SJCRH30 (cell line): ENCODE results near the gene PBXIP1. TPM values are rescaled to one million over a fixed set of nuclear protein-coding genes. Genes with fewer than 3 reads are reported as not detected.

Experiments
- total RNA-seq: library from RNA; depleted of rRNA; stranded (reverse); fragments of >200 nt; shearing (Covaris generic); gene quantifications from 2 replicates; pipeline ENCODE4 v1.2.3, GENCODE V29; 2014; rRNA removed

The PBXIP1 gene
- total RNA-seq, 1 experiment from 2014 or later: 40.2 TPM

Other genes starting within 250 kb of the PBXIP1 start
- gene KCNN3, start 85.8 kb downstream of the PBXIP1 start, total RNA-seq: 27.7 and 29.3 TPM in 2 replicates
- 4.6 and 4.9 TPM in 2 replicates for gene PMVK, start 19.4 kb downstream of the PBXIP1 start, total RNA-seq
- 29.4 and 29.8 TPM in 2 replicates for gene PYGO2, start 5.7 kb upstream of the PBXIP1 start, total RNA-seq
- gene SHC1, start 14.6 kb upstream of the PBXIP1 start, total RNA-seq: 102 and 110 TPM in 2 replicates
- gene CKS1B, start 18.6 kb upstream of the PBXIP1 start, total RNA-seq: 299 and 303 TPM in 2 replicates
- 25.6 and 28.0 TPM in 2 replicates for gene FLAD1, start 27.2 kb upstream of the PBXIP1 start, total RNA-seq
- gene LENEP, start 37.5 kb upstream of the PBXIP1 start, total RNA-seq: not detected in 2 replicates
- gene ZBTB7B, start 46.7 kb upstream of the PBXIP1 start, total RNA-seq: 4.8 and 5.6 TPM in 2 replicates
- gene DCST2, start 77.7 kb upstream of the PBXIP1 start, total RNA-seq: not detected in 2 replicates
- gene DCST1, start 77.7 kb upstream of the PBXIP1 start, total RNA-seq: not detected in 2 replicates
- 16.9 and 18.3 TPM in 2 replicates for gene ADAM15, start 95.2 kb upstream of the PBXIP1 start, total RNA-seq
- gene EFNA4, start 107.6 kb upstream of the PBXIP1 start, total RNA-seq: 15.3 and 17.8 TPM in 2 replicates
- gene EFNA3, start 122.7 kb upstream of the PBXIP1 start, total RNA-seq: 3.5 and 4.2 TPM in 2 replicates
- gene EFNA1, start 171.8 kb upstream of the PBXIP1 start, total RNA-seq: 1.8 and 2.2 TPM in 2 replicates
- gene SLC50A1, start 179.8 kb upstream of the PBXIP1 start, total RNA-seq: 12.9 and 14.8 TPM in 2 replicates
- gene DPM3, start 184.4 kb upstream of the PBXIP1 start, total RNA-seq: 16.1 and 16.8 TPM in 2 replicates
- 84.2 and 90.9 TPM in 2 replicates for gene KRTCAP2, start 217.2 kb upstream of the PBXIP1 start, total RNA-seq
- 0.79 and 1.0 TPM in 2 replicates for gene TRIM46, start 217.8 kb upstream of the PBXIP1 start, total RNA-seq